Peyer's patch (tissue), 4 donors: ENCODE data around the gene ADAMTSL3. TPM values are rescaled to one million over a fixed set of nuclear protein-coding genes. Genes with fewer than 3 reads are reported as not detected.

ENCODE experiments used
- DNase-seq, 3 donors: peaks; one replicate each; pipeline ENCODE4 v3.0.0-alpha.2; 2017 to 2019
- H3K27ac ChIP-seq, 4 donors: fragments of 200-600 bp; sonication (generic); one replicate each; pipeline ENCODE4 v1.5.1; 2016 to 2019
- H3K27me3 ChIP-seq, 2 donors: fragments of 200-600 bp; sonication (generic); one replicate each; pipeline ENCODE4 v1.5.1; 2019
- H3K36me3 ChIP-seq, 3 donors: fragments of 200-600 bp; sonication (generic); one replicate each; pipeline ENCODE4 v1.5.1; 2016 to 2019
- H3K4me1 ChIP-seq, 4 donors: fragments of 200-600 bp; sonication (generic); one replicate each; pipeline ENCODE4 v1.5.1; 2016 to 2019
- H3K4me3 ChIP-seq, 4 donors: fragments of 200-600 bp; sonication (generic); 1 replicate in 3 of 4; 2 replicates in 1 of 4; pipeline ENCODE4 v1.5.1; 2016 to 2019; ENCODE audit warnings: mild to moderate bottlenecking in 1 of 4
- H3K9me3 ChIP-seq, 4 donors: fragments of 200-600 bp; sonication (generic); one replicate each; pipeline ENCODE4 v1.5.1; 2016 to 2019; ENCODE audit warnings: mild to moderate bottlenecking in 1 of 4
- CTCF ChIP-seq, 6 experiments: fragments of 450-650 bp in 4 of 6; fragments of 200-600 bp in 2 of 6; sonication (generic) in 1 of 6; IDR thresholded peaks; one replicate each; pipeline ENCODE4 v1.5.1; 2017 to 2019; ENCODE audit warnings: antibody characterized with exemption in 6 of 6, mild to moderate bottlenecking in 3 of 6, moderate library complexity in 1 of 6
- POLR2A ChIP-seq, 2 donors: fragments of 450-650 bp; IDR thresholded peaks; one replicate each; pipeline ENCODE4 v1.5.1; 2017; ENCODE audit warnings: antibody characterized with exemption in 2 of 2, mild to moderate bottlenecking in 2 of 2, moderate library complexity in 2 of 2
- total RNA-seq, 4 donors: library from RNA; depleted of rRNA; stranded (reverse); fragments of >200 nt; gene quantifications; one replicate each; pipeline ENCODE4 v1.1.0, GENCODE V29; 2016

The ADAMTSL3 gene
- total RNA-seq, 4 donors from 2014 or later, result 0.94 to 9.1 (median 2.8) TPM

- no peak for DNase-seq
- H3K9me3 ChIP-seq, result no peaks in the 10 kb centered on the region
- no peak for TF ChIP-seq POLR2A (IDR thresholded peaks at IDR 0.05)
- no peak for TF ChIP-seq CTCF (IDR thresholded peaks at IDR 0.05)
- H3K27ac ChIP-seq, result no peak overlapping the region
- H3K4me3 ChIP-seq, result no peak overlapping the region
- no peaks in the 10 kb centered on the region for H3K36me3 ChIP-seq
- H3K27me3 ChIP-seq, result no peaks in the 10 kb centered on the region
- H3K4me1 ChIP-seq, result no peaks in the 10 kb centered on the region
Observed at GRCh38 chr15:83973816-83974215, 319.9 kb downstream of the ADAMTSL3 start.

GRCh38 chr15:83977992-83978391, 324.1 kb downstream of the ADAMTSL3 start:
- Histone ChIP-seq H3K27me3 (no peaks in the 10 kb centered on the region), H3K9me3 (no peaks in the 10 kb centered on the region), H3K27ac (no peak overlapping the region), H3K4me1 (no peaks in the 10 kb centered on the region), H3K4me3 (no peak overlapping the region), H3K36me3 (no peaks in the 10 kb centered on the region)
- TF ChIP-seq POLR2A (IDR thresholded peaks at IDR 0.05), result no peak
- no peak for TF ChIP-seq CTCF (IDR thresholded peaks at IDR 0.05)
- no peak for DNase-seq

GRCh38 chr15:83978588-83978987, 324.7 kb downstream of the ADAMTSL3 start:
- Histone ChIP-seq H3K9me3 (no peaks in the 10 kb centered on the region), H3K4me1 (no peaks in the 10 kb centered on the region), H3K27ac (no peak overlapping the region), H3K36me3 (no peaks in the 10 kb centered on the region), H3K4me3 (no peak overlapping the region), H3K27me3 (no peaks in the 10 kb centered on the region)
- DNase-seq, result no peak
- TF ChIP-seq CTCF (IDR thresholded peaks at IDR 0.05) (no peak), POLR2A (IDR thresholded peaks at IDR 0.05) (no peak)

- H3K27me3 ChIP-seq, result no peaks in the 10 kb centered on the region
- no peaks in the 10 kb centered on the region for H3K36me3 ChIP-seq
- H3K4me1 ChIP-seq, result no peaks in the 10 kb centered on the region
- H3K9me3 ChIP-seq, result no peaks in the 10 kb centered on the region
- no peak for DNase-seq
- H3K4me3 ChIP-seq, result no peak overlapping the region
- no peak for TF ChIP-seq POLR2A (IDR thresholded peaks at IDR 0.05)
- TF ChIP-seq CTCF (IDR thresholded peaks at IDR 0.05), result no peak
- no peak overlapping the region for H3K27ac ChIP-seq
Observed at GRCh38 chr15:83980637-83981036, 326.7 kb downstream of the ADAMTSL3 start.

- Histone ChIP-seq H3K27ac (no peak overlapping the region), H3K4me3 (no peak overlapping the region), H3K27me3 (no peaks in the 10 kb centered on the region), H3K4me1 (no peaks in the 10 kb centered on the region), H3K9me3 (no peaks in the 10 kb centered on the region), H3K36me3 (no peaks in the 10 kb centered on the region)
- TF ChIP-seq CTCF (IDR thresholded peaks at IDR 0.05), result no peak
- no peak for TF ChIP-seq POLR2A (IDR thresholded peaks at IDR 0.05)
- no peak for DNase-seq
Observed at GRCh38 chr15:83982748-83983147, 328.8 kb downstream of the ADAMTSL3 start.
